Inflammatory macrophage treated with lipopolysaccharide for 4 hours (primary cell): ENCODE results near the gene BPIFA3.
A peak's percentile ranks its signal among the peaks of the same experiment; 100 is the strongest.

Experiments used
- DNase-seq: peaks from one replicate; pipeline ENCODE4 v3.0.0-alpha.2; 2020

Gene BPIFA3

GRCh38 chr20:33267701-33268100 is 50.5 kb downstream of the BPIFA3 start:
- DNase-seq, result peak; percentile 12

GRCh38 chr20:33272155-33272873 is 55.2 kb downstream of the BPIFA3 start:
- DNase-seq, result no peak

- DNase-seq, result no peak
Observed at GRCh38 chr20:33273117-33273851, 56.1 kb downstream of the BPIFA3 start.

- DNase-seq, result no peak
Observed at GRCh38 chr20:33275215-33275614, 58.1 kb downstream of the BPIFA3 start.

GRCh38 chr20:33275871-33276270 is 58.7 kb downstream of the BPIFA3 start:
- no peak for DNase-seq

GRCh38 chr20:33276303-33277113 is 59.4 kb downstream of the BPIFA3 start:
- no peak for DNase-seq
